Activated B cell treated with CpG ODN at 0.5 μM for 24 hours (primary cell): ENCODE results near the gene BCL3. TPM values are rescaled to one million over a fixed set of nuclear protein-coding genes. Genes with fewer than 3 reads are reported as not detected.
"Not testable (repeated sequence)": the region's sequence is repeated elsewhere in the genome, so short reads cannot be mapped to it uniquely, and the experiment has no call there.

Source experiments
- ATAC-seq: fragments of 200-7000 bp; cut with Tn5 transposase; one replicate; pipeline ENCODE4 v1.10.0; 2021; ENCODE audit warnings: low read depth, mild to moderate bottlenecking, moderate library complexity
- CTCF ChIA-PET: fragments of 350-600 bp; sonication (Branson Sonifier 250); formaldehyde crosslinking; loops from one replicate; lab custom pipeline; 2021; ENCODE audit warnings: antibody characterized with exemption; lab: Charles Lee
- POLR2A ChIA-PET: fragments of 350-600 bp; sonication (Branson Sonifier 250); formaldehyde crosslinking; loops from one replicate; lab custom pipeline; 2021; ENCODE audit warnings: antibody characterized with exemption; lab: Charles Lee
- DNase-seq: peaks from one replicate; pipeline ENCODE4 v3.0.0; 2022
- H3K27ac Mint-ChIP-seq: one replicate; pipeline ENCODE4 v1.8.0; 2020; ENCODE audit warnings: mixed read lengths
- H3K27me3 Mint-ChIP-seq: one replicate; pipeline ENCODE4 v1.8.0; 2021; ENCODE audit warnings: mixed read lengths
- H3K36me3 Mint-ChIP-seq: one replicate; pipeline ENCODE4 v1.8.0; 2021; ENCODE audit warnings: low read depth, mixed read lengths
- H3K4me1 Mint-ChIP-seq: one replicate; pipeline ENCODE4 v1.8.0; 2021; ENCODE audit warnings: mixed read lengths
- H3K4me3 Mint-ChIP-seq: one replicate; pipeline ENCODE4 v1.8.0; 2020; ENCODE audit warnings: mild to moderate bottlenecking, mixed read lengths
- H3K9me3 Mint-ChIP-seq: one replicate; pipeline ENCODE4 v1.8.0; 2020; ENCODE audit warnings: mixed read lengths
- intact Hi-C: fragments of 100-400 bp; cut with micrococcal nuclease; formaldehyde crosslinking; loops from one replicate; pipeline ENCODE4 v1.15.1; 2024
- total RNA-seq: library from RNA; stranded (reverse); gene quantifications from 2 replicates; pipeline ENCODE4 v1.2.3, GENCODE V29; 2022
- TF ChIP-seq, protein P1 (sequence below): fragments of 200-600 bp; IDR thresholded peaks from one replicate; pipeline ENCODE4 v1.8.0; 2022; ENCODE audit warnings: antibody characterized with exemption, mild to moderate bottlenecking

The BCL3 gene
- total RNA-seq, 1 donor from 2014 or later = 149 TPM

DNA sequence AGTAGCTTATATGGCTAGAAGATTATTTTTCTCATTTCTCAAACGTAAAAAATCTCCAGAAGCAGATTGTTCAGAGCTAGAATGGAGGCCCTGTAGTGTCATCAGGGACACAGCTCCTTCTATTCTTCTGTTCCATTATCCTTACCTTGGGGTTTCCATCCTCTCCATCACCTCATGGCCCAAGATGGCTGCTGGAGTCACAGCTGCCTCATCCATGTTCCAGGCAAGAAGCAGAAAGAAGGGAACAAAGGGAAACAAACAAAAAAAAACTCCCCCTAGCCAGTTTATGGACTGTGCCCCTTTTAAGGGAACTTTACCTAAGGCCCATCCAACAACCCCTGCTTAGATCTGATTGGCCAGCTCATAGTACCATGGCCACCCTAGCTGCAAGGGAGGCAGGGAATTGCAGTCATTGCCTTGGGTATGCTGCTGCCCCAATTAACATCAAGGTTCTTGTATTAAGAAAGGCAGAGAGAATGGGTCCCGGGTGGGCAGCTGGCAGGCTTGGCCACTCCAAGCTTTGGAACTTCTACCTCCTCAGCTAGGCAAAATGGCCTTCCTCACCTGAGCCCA is 33.8 kb upstream of the BCL3 start:
- ATAC-seq = no peak
- CTCF ChIA-PET = no interaction called here
- Mint-ChIP-seq H3K4me1 (no peaks in the 10 kb centered on the region), H3K9me3 (peaks cover 13% of the 10 kb centered on the region), H3K36me3 (peaks cover 2% of the 10 kb centered on the region), H3K27ac (no peak overlapping the region), H3K4me3 (no peak overlapping the region), H3K27me3 (peaks cover 14% of the 10 kb centered on the region)
- DNase-seq = no peak
- POLR2A ChIA-PET = no interaction called here
- intact Hi-C loops = no loop called here
- TF ChIP-seq, protein P1, sequence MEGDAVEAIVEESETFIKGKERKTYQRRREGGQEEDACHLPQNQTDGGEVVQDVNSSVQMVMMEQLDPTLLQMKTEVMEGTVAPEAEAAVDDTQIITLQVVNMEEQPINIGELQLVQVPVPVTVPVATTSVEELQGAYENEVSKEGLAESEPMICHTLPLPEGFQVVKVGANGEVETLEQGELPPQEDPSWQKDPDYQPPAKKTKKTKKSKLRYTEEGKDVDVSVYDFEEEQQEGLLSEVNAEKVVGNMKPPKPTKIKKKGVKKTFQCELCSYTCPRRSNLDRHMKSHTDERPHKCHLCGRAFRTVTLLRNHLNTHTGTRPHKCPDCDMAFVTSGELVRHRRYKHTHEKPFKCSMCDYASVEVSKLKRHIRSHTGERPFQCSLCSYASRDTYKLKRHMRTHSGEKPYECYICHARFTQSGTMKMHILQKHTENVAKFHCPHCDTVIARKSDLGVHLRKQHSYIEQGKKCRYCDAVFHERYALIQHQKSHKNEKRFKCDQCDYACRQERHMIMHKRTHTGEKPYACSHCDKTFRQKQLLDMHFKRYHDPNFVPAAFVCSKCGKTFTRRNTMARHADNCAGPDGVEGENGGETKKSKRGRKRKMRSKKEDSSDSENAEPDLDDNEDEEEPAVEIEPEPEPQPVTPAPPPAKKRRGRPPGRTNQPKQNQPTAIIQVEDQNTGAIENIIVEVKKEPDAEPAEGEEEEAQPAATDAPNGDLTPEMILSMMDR = no peak

DNA sequence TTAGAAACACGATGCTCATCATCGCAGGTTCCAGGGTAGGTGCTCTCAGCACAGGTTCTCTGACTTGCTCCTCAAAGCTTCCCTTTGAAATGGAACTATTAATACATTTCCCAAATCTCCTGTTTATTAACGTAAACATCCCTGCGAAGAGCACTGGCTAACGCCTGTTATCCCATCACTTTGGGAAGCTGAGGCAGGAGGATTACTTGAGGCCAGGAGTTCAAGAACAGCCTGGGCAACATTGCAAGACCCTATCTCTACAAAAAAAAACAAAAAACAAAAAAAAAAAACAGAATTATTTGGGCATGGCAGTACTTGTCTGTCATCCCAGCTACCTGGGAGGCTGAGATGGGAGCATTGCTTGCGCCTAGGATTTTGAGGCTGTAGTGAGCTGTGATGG is 30.9 kb upstream of the BCL3 start:
- no peak overlapping the region for H3K4me3 Mint-ChIP-seq
- peaks cover 6% of the 10 kb centered on the region for H3K27me3 Mint-ChIP-seq
- H3K4me1 Mint-ChIP-seq = peaks cover 9% of the 10 kb centered on the region
- TF ChIP-seq, protein P1 = no peak
- H3K9me3 Mint-ChIP-seq = peaks cover 13% of the 10 kb centered on the region
- DNase-seq = no peak
- no peak overlapping the region for H3K27ac Mint-ChIP-seq
- intact Hi-C loops = no loop called here
- no peak for ATAC-seq
- CTCF ChIA-PET = interaction anchor here (1.5 kb wide), 1 partner anchor 53 kb away, joined by 4 read pairs; no protein-coding TSS in a partner anchor
- H3K36me3 Mint-ChIP-seq = peaks cover 2% of the 10 kb centered on the region
- POLR2A ChIA-PET = interaction anchor here (0.6 kb wide), 1 partner anchor 35 kb away, joined by 5 read pairs; no protein-coding TSS in a partner anchor

DNA sequence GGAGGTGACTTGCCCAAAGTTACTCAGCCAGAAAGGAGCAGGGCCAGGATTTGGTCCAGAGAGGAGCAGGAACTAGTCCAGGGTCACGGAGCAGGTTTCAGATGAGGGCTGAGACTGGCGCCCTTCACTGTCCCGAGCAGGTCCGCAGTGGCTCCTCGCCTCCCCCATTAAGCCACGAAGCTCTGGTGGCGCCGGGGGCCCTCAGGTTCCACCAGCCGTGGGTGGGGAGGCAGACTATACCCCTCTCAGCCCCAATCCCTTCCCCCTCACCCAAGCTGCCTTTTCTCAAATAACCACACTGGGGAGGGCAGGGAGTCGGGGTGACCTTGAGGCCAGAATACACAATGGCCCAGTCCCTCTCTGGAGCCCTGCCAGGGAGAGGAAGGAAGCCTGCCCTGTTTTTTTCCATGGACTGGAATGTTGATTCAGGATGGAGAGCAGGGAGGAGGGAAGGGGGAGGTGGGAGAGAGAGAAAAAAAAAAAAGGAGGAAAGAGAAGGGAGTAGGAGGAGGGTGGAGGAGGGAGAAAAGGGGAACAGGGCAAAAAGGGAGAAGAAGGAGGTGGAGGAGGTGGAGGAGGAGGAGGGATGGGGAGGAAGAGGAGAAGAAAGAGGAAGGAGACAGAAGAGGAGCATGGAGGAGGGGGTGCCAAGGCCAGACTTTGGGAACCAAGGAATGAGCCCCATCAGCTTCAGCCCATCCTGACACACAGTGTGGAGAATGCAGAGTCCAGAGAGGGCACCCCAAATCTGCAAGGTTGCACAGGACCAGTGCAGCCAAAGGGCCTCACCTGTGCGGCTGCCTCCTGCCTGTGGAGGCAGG is 29.9 kb upstream of the BCL3 start:
- no peak for DNase-seq

DNA sequence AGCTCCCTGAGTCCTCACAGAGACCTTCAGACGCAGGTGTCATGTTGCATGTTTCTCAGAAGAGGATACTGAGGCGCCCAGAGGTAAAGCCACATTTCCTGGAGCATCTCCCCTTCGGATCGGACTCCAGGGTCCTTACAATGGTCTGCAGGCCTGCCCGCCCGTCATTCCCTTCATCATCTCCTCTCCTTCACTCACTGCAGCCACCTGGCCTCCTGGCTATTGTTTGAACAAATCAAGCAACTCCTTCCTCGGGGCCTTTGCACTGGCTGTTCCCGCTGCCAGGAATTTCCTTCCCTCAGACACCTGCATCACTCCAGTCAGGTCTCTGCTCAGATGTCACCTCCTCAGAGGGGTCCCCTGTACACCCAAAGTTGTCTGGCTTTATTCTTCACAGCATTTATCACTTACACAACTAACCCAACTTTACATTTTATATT is 29.2 kb upstream of the BCL3 start:
- POLR2A ChIA-PET = no interaction called here
- no peak for DNase-seq

More for the DNA sequence above, 29.9 kb upstream of the BCL3 start:
- Mint-ChIP-seq H3K36me3 (peaks cover 2% of the 10 kb centered on the region), H3K4me3 (no peak overlapping the region), H3K4me1 (peaks cover 15% of the 10 kb centered on the region), H3K9me3 (peaks cover 13% of the 10 kb centered on the region), H3K27ac (no peak overlapping the region), H3K27me3 (peaks cover 6% of the 10 kb centered on the region)
- ATAC-seq = no peak
- intact Hi-C loops = no loop called here
- ChIA-PET POLR2A (interaction anchor here (0.6 kb wide), 1 partner anchor 114 kb away, joined by 5 read pairs; no protein-coding TSS in a partner anchor), CTCF (interaction anchor here (1.5 to 11.5 kb wide), 2 partner anchors 52 to 54 kb away, joined by 4 to 359 read pairs; no protein-coding TSS in a partner anchor)
- TF ChIP-seq, protein P1 = no peak

DNA sequence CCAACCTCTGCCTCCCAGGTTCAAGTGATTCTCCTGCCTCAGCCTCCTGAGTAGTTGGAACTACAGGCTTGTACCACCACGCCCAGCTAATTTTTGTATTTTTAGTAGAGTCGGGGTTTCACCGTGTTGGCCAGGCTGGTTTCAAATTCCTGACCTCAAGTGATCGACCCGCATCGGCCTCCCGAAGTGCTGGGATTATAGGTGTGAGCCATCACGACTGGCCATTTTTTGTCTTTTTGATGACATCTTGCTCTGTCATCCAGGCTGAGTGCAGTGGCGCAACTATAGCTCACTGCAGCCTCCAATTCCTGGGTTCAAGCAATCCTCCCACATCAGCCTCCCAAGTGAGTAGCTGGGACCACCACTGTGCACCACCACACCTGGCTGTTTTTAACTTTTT is 28.1 kb upstream of the BCL3 start:
- DNase-seq, intact Hi-C loops, H3K27me3 Mint-ChIP-seq, H3K36me3 Mint-ChIP-seq, H3K27ac Mint-ChIP-seq, H3K4me3 Mint-ChIP-seq, ATAC-seq, H3K9me3 Mint-ChIP-seq: not testable (repeated sequence)
- ChIA-PET POLR2A (interaction anchor here (5.2 kb wide), 1 partner anchor 51 kb away, joined by 89 read pairs; no protein-coding TSS in a partner anchor), CTCF (interaction anchor here (11.5 kb wide), 1 partner anchor 52 kb away, joined by 359 read pairs; no protein-coding TSS in a partner anchor)
- H3K4me1 Mint-ChIP-seq = peaks cover 27% of the 10 kb centered on the region

More for the DNA sequence above, 29.2 kb upstream of the BCL3 start:
- no peak for ATAC-seq
- intact Hi-C loops = no loop called here
- Mint-ChIP-seq H3K4me3 (no peak overlapping the region), H3K27me3 (peaks cover 6% of the 10 kb centered on the region), H3K4me1 (peaks cover 21% of the 10 kb centered on the region), H3K9me3 (peaks cover 13% of the 10 kb centered on the region), H3K27ac (no peak overlapping the region), H3K36me3 (peaks cover 2% of the 10 kb centered on the region)
- TF ChIP-seq, protein P1 = no peak
- CTCF ChIA-PET = interaction anchor here (11.5 kb wide), 1 partner anchor 53 kb away, joined by 359 read pairs; no protein-coding TSS in a partner anchor
